K562 (cell line): Measurements from ENCODE around the gene SCAPER.

Source experiments
- CHD4 ChIP-seq: fragments of 200-600 bp; sonication (generic); IDR thresholded peaks from 3 replicates; pipeline ENCODE4 v1.6.1; 2012; ENCODE audit warnings: low read depth, mild to moderate bottlenecking, mixed read lengths, low read length, inconsistent platforms; ENCODE audit not compliant: insufficient read depth, insufficient replicate concordance, poor library complexity, severe bottlenecking
- NRF1 ChIP-seq, 2 experiments: fragments of 450-650 bp; IDR thresholded peaks in 1 of 2; conservative IDR thresholded peaks in 1 of 2; 2 replicates each; pipeline ENCODE4 v1.6.1; 2014; ENCODE audit warnings: mild to moderate bottlenecking in 2 of 2
- TF ChIP-seq, protein P1 (sequence below): sonication (generic); formaldehyde crosslinking; IDR thresholded peaks from 2 replicates; pipeline ENCODE4 v1.8.1; 2023; ENCODE audit warnings: mild to moderate bottlenecking, missing genetic modification reagents
- TF ChIP-seq, protein P2 (sequence below), 3 experiments: IDR thresholded peaks in 2 of 3; conservative IDR thresholded peaks in 1 of 3; 2 replicates each; pipeline ENCODE4 v1.5.1; 2011 to 2012; ENCODE audit warnings: low read length in 3 of 3, mild to moderate bottlenecking in 3 of 3, control low read depth in 2 of 3, improper control_type of control experiment in 1 of 3, inconsistent platforms in 1 of 3, low read depth in 1 of 3, mixed read lengths in 1 of 3, moderate library complexity in 1 of 3; ENCODE audit not compliant: insufficient read depth in 2 of 3

DNA sequence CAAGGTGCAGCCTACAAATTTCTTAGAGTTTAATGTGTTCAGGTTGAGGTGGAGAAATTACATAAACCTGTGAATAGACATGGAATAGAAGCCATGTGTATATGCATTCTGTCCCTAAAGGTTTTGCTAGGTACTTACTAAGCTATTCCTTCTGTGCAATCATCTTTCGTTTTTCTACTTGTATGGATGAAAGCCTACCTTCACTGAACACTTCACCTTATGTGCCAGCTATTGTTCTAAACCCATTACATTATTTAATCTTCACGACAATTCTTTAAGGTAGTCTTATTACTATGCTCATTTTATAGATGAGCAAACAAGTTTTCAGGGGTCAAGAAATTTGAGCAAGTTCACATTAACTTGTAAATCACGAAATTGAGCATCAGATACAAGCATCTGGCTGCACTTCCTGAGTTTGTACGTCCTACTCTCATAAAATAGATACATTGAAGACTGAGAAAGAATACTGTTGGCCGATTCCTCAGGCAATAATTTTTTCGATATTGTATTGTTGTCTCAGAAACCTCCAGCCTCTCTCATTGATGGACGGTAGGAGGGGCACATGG lies 25.8 kb upstream of the SCAPER start:
- TF ChIP-seq, protein P1, sequence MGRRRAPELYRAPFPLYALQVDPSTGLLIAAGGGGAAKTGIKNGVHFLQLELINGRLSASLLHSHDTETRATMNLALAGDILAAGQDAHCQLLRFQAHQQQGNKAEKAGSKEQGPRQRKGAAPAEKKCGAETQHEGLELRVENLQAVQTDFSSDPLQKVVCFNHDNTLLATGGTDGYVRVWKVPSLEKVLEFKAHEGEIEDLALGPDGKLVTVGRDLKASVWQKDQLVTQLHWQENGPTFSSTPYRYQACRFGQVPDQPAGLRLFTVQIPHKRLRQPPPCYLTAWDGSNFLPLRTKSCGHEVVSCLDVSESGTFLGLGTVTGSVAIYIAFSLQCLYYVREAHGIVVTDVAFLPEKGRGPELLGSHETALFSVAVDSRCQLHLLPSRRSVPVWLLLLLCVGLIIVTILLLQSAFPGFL (CRISPR knock-in tag): no peak
- no peak for TF ChIP-seq CHD4
- TF ChIP-seq NRF1 (conservative IDR thresholded peaks at IDR 0.05 in 1 of 2, IDR thresholded peaks at IDR 0.05 in 1 of 2): no peak
- TF ChIP-seq, protein P2, sequence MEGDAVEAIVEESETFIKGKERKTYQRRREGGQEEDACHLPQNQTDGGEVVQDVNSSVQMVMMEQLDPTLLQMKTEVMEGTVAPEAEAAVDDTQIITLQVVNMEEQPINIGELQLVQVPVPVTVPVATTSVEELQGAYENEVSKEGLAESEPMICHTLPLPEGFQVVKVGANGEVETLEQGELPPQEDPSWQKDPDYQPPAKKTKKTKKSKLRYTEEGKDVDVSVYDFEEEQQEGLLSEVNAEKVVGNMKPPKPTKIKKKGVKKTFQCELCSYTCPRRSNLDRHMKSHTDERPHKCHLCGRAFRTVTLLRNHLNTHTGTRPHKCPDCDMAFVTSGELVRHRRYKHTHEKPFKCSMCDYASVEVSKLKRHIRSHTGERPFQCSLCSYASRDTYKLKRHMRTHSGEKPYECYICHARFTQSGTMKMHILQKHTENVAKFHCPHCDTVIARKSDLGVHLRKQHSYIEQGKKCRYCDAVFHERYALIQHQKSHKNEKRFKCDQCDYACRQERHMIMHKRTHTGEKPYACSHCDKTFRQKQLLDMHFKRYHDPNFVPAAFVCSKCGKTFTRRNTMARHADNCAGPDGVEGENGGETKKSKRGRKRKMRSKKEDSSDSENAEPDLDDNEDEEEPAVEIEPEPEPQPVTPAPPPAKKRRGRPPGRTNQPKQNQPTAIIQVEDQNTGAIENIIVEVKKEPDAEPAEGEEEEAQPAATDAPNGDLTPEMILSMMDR (IDR thresholded peaks at IDR 0.05 in 2 of 3, conservative IDR thresholded peaks at IDR 0.05 in 1 of 3; ENCODE audit: insufficient read depth in 2 of 3, low read depth in 1 of 3, low read length in 3 of 3): no peak
